DND-41 (cell line): Measurements from ENCODE around the gene CACNA1D.

Source experiments
- ATAC-seq: fragments of 200-7000 bp; cut with Tn5 transposase; 3 replicates; pipeline ENCODE4 v1.9.1; 2021; ENCODE audit warnings: low read depth; ENCODE audit not compliant: insufficient read depth
- DNase-seq: peaks from one replicate; pipeline ENCODE4 v3.0.0-alpha.2; 2020
- H2AFZ ChIP-seq: 2 replicates; pipeline ENCODE4 v1.6.0; 2012; ENCODE audit warnings: low read depth, low read length
- H3K27ac ChIP-seq: 2 replicates; pipeline ENCODE4 v1.5.1; 2012; ENCODE audit warnings: low read length, inconsistent platforms
- H3K27me3 ChIP-seq: fragments of 200-600 bp; sonication (generic); 2 replicates; pipeline ENCODE4 v1.6.0; 2012; ENCODE audit warnings: low read length, mild to moderate bottlenecking, inconsistent platforms; ENCODE audit not compliant: insufficient read depth, poor library complexity
- H3K36me3 ChIP-seq: 2 replicates; pipeline ENCODE4 v1.5.1; 2012; ENCODE audit warnings: low read length, inconsistent platforms; ENCODE audit not compliant: insufficient read depth
- H3K4me1 ChIP-seq: 2 replicates; pipeline ENCODE4 v1.5.1; 2012; ENCODE audit warnings: mild to moderate bottlenecking, low read length; ENCODE audit not compliant: insufficient read depth
- H3K4me2 ChIP-seq: 2 replicates; pipeline ENCODE4 v1.6.0; 2012; ENCODE audit warnings: mild to moderate bottlenecking, moderate library complexity, low read length, inconsistent platforms; ENCODE audit not compliant: insufficient read depth
- H3K4me3 ChIP-seq, 2 experiments: fragments of 200-600 bp in 1 of 2; shearing (Covaris generic) in 1 of 2; 2 replicates each; pipeline ENCODE4 v1.5.1; 2012 to 2016; ENCODE audit warnings: inconsistent platforms in 2 of 2, low read length in 2 of 2, mild to moderate bottlenecking in 2 of 2, low read depth in 1 of 2, moderate library complexity in 1 of 2
- H3K79me2 ChIP-seq: 2 replicates; pipeline ENCODE4 v1.6.0; 2012; ENCODE audit warnings: low read length, inconsistent platforms; ENCODE audit not compliant: insufficient read depth
- H3K9ac ChIP-seq: 2 replicates; pipeline ENCODE4 v1.6.0; 2012; ENCODE audit warnings: low read depth, mild to moderate bottlenecking, inconsistent platforms, low read length, moderate library complexity
- H3K9me3 ChIP-seq: 2 replicates; pipeline ENCODE4 v1.5.1; 2012; ENCODE audit warnings: low read length, moderate library complexity, mild to moderate bottlenecking, inconsistent platforms; ENCODE audit not compliant: insufficient read depth, severe bottlenecking
- H4K20me1 ChIP-seq: 2 replicates; pipeline ENCODE4 v1.6.0; 2012; ENCODE audit warnings: low read length; ENCODE audit not compliant: insufficient read depth
- EZH2 ChIP-seq: IDR thresholded peaks from 3 replicates; pipeline ENCODE4 v1.6.1; 2012; ENCODE audit warnings: borderline replicate concordance, low read depth, mild to moderate bottlenecking, moderate library complexity, low read length, inconsistent platforms; ENCODE audit not compliant: severe bottlenecking
- TF ChIP-seq, protein P1 (sequence below): IDR thresholded peaks from 2 replicates; pipeline ENCODE4 v1.5.1; 2012; ENCODE audit warnings: borderline replicate concordance, low read length, moderate library complexity, mild to moderate bottlenecking; ENCODE audit not compliant: poor library complexity, severe bottlenecking; ENCODE audit errors: extremely low read depth

The CACNA1D gene

GRCh38 chr3:53554559-53555067 lies 60.2 kb downstream of the CACNA1D start:
- TF ChIP-seq, protein P1, sequence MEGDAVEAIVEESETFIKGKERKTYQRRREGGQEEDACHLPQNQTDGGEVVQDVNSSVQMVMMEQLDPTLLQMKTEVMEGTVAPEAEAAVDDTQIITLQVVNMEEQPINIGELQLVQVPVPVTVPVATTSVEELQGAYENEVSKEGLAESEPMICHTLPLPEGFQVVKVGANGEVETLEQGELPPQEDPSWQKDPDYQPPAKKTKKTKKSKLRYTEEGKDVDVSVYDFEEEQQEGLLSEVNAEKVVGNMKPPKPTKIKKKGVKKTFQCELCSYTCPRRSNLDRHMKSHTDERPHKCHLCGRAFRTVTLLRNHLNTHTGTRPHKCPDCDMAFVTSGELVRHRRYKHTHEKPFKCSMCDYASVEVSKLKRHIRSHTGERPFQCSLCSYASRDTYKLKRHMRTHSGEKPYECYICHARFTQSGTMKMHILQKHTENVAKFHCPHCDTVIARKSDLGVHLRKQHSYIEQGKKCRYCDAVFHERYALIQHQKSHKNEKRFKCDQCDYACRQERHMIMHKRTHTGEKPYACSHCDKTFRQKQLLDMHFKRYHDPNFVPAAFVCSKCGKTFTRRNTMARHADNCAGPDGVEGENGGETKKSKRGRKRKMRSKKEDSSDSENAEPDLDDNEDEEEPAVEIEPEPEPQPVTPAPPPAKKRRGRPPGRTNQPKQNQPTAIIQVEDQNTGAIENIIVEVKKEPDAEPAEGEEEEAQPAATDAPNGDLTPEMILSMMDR: no peak
- no peak for TF ChIP-seq EZH2
- H3K36me3 ChIP-seq: no peaks in the 10 kb centered on the region
- no peak overlapping the region for H2AFZ ChIP-seq
- ATAC-seq (no peak), DNase-seq (no peak)
- H3K79me2 ChIP-seq: no peaks in the 10 kb centered on the region
- no peaks in the 10 kb centered on the region for H3K4me1 ChIP-seq
- no peak overlapping the region for H3K27ac ChIP-seq
- H4K20me1 ChIP-seq: no peaks in the 10 kb centered on the region
- no peaks in the 10 kb centered on the region for H3K9me3 ChIP-seq
- no peak overlapping the region for H3K9ac ChIP-seq
- peaks cover 13% of the 10 kb centered on the region for H3K27me3 ChIP-seq
- no peak overlapping the region for H3K4me2 ChIP-seq
- H3K4me3 ChIP-seq: no peak overlapping the region

DNA sequence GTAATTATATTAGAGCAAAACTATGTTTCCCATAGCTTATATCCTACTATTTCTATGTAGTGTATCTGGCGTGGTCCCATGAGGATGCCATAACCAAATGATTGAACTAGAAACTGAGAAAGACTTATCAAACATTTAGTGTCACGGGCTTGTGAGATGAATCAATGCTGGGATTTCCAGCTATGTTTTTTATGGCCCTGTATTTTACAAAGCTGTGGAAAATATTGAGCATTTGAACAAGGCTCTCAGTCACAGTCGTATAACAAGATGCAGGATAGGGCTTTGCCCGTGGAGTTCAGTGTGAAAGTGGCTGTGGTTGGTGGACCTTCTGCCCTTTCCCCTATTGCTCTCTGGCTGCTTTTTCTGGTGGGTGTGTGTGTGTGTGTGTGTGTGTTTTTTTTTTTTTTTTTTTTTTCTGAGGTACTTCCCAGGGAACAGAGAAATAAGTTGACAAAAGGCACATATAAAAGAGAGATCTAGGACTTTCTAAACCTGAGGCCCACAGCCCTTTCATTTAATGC lies 60.7 kb downstream of the CACNA1D start:
- no peaks in the 10 kb centered on the region for H3K9me3 ChIP-seq
- no peak for DNase-seq
- H3K36me3 ChIP-seq: no peaks in the 10 kb centered on the region
- no peak overlapping the region for H3K4me2 ChIP-seq
- no peaks in the 10 kb centered on the region for H3K4me1 ChIP-seq
- H2AFZ ChIP-seq: no peak overlapping the region
- ATAC-seq: no peak
- TF ChIP-seq, protein P1: no peak
- peaks cover 10% of the 10 kb centered on the region for H3K27me3 ChIP-seq
- H4K20me1 ChIP-seq: no peaks in the 10 kb centered on the region
- no peaks in the 10 kb centered on the region for H3K79me2 ChIP-seq
- H3K4me3 ChIP-seq: no peak overlapping the region
- H3K9ac ChIP-seq: no peak overlapping the region
- no peak overlapping the region for H3K27ac ChIP-seq

GRCh38 chr3:53566461-53567145 lies 72.2 kb downstream of the CACNA1D start:
- Histone ChIP-seq H3K4me1 (no peaks in the 10 kb centered on the region), H2AFZ (no peak overlapping the region), H3K79me2 (no peaks in the 10 kb centered on the region), H3K27me3 (peaks cover 15% of the 10 kb centered on the region), H3K9ac (no peak overlapping the region), H3K4me3 (no peak overlapping the region), H3K9me3 (no peaks in the 10 kb centered on the region), H4K20me1 (no peaks in the 10 kb centered on the region), H3K4me2 (no peak overlapping the region), H3K27ac (no peak overlapping the region), H3K36me3 (no peaks in the 10 kb centered on the region)
- no peak for ATAC-seq
- TF ChIP-seq, protein P1: no peak
- TF ChIP-seq EZH2: no peak
- no peak for DNase-seq
